Body of pancreas (tissue), 4 donors: ENCODE data around the gene E2F1.

Experiments
- CTCF ChIP-seq, 7 experiments: fragments of 450-650 bp in 4 of 7; fragments of 200-600 bp in 3 of 7; sonication (generic) in 3 of 7; IDR thresholded peaks; one replicate each; pipeline ENCODE4 v1.5.1; 2016 to 2019; ENCODE audit warnings: antibody characterized with exemption in 7 of 7
- POLR2A ChIP-seq, 3 donors: fragments of 450-650 bp; IDR thresholded peaks; one replicate each; pipeline ENCODE4 v1.6.1; 2016; ENCODE audit warnings: antibody characterized with exemption in 3 of 3, mild to moderate bottlenecking in 2 of 3

- TF ChIP-seq CTCF (IDR thresholded peaks at IDR 0.05) = no peak
- TF ChIP-seq POLR2A (IDR thresholded peaks at IDR 0.05) = no peak
These were observed 36.0 kb downstream of the E2F1 start for GRCh38 chr20:33650111-33650752.
